NCI-H128 (cell line): ENCODE measurements around the gene ANTXR1.

ENCODE experiments used
- DNase-seq: peaks from one replicate; lab custom pipeline; 2025; ENCODE audit not compliant: unreplicated experiment; lab: John Stamatoyannopoulos, UW

Gene ANTXR1

DNA sequence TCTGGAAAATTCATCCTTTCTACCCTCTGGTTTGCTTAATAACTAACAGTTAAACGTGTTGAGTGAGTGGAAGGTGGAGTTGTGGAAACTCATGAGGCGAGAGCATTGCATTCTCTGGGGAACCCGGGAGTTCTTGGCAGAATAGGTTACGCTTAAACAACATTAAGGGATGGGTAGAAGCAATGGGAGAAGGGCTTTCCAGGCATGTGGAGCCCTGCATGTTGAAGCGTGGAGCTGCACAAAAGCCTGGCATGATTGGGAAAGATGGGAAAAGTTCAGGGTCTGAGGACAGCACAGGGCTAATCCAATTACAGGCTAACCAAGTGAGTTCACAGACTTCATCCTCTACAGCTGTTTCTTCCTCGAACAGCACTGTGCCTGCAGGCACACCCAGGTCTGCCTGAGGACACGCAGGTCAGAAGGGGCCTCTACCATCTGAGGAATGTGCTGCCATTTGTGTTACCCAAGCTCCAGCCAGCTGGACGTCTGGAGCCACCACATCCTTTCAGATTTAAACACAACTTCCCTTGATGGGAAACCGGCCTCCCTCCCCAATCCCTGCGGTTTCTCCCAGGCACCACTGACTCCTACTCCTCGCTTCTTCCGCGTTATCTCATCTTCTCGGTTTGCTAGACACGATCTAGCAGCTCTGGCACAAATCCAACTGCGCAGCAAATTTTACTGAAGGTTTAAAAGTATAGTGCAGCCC is 164.2 kb downstream of the ANTXR1 start:
- DNase-seq: no peak

GRCh38 chr2:69177785-69178636 is 165.0 kb downstream of the ANTXR1 start:
- no peak for DNase-seq

DNA sequence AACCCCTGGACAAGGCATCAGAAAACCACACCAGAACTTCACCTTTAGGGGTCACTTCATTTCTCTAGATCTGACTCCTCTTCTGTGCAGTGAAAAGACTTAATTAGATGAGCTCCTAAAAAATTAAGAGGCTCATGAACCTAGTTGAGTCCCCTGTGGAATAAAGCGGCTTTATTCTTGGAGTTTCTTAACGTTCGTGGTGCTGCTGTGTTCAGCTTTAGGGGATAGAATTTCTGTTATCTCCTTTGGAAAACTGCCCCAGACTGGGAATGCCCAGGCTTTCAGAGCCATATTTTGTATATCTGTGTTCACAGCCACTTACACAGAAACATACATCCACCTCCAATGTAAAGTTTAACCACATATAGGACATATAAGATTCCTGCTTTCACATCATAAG is 165.8 kb downstream of the ANTXR1 start:
- DNase-seq: no peak

GRCh38 chr2:69180227-69180626 is 167.2 kb downstream of the ANTXR1 start:
- DNase-seq: no peak

- no peak for DNase-seq
Observed at GRCh38 chr2:69180974-69181373, 168.0 kb downstream of the ANTXR1 start.

DNA sequence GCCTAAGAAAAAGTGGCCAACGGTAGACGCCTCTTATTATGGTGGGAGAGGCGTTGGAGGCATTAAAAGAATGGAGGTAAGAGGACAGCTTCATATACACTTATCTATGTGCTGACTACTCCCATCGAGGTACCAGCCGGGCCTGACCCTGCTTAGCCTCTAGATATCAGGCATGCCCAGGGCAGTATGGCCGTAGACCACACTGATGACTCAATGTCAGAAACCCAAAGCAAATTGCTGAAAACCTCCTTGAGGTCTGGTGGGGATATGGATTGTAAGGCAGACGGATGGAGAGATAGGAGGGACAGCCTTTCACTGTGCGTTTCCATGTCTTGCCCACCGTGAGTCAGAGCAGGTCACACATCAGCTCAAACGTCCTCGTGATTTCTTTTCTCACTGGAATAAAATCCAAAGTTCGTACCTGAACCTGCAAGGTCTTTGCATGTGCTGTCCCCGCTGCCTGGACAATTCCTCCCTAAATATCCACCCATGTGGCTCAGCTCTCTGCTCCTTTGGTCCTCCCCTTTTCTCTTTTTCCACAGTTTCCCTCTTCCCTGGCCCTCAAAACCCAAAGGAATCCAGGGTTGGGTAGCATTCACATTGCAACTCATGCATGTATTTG is 168.9 kb downstream of the ANTXR1 start:
- DNase-seq: no peak

GRCh38 chr2:69183659-69184058 is 170.7 kb downstream of the ANTXR1 start:
- DNase-seq: no peak

DNA sequence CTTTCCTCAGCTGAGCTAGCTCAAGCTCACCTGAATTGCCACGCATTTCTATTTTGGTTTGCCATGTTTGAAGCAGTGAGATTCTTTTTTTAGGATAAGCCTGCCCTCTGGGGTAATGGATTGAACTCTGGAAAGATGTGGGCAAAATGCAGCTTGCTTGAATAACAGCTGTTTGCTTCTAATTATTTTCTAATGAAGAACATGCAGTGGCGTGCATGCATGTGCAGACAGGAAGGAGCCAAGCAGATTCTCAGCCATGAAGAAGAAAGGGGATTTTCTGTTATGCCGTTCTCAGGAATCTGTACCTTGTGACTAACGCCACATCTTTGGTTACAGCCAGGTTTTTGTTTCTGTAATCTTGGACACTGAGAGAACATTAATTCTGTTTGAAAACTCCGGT is 171.2 kb downstream of the ANTXR1 start:
- DNase-seq: no peak

- DNase-seq: no peak
Observed at GRCh38 chr2:69185807-69186206, 172.8 kb downstream of the ANTXR1 start.

DNA sequence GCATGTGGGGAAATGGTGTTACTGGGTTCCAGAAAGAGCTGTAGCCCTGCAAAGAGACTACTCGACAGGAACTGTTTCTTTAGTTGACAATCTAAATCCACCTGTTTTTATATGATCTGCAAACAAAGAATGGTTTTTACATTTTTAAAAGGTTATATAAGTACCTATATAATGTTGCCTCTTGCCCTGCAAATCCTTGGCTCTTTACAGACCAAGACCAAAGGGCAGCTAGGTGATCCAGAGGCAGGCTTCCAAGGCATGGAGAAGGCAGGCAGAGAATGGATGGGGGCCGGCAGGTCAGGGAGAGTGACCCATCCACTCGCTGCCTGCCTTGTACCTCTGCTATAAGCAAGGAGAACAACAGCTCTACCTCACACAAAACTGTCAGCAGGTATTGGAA is 173.6 kb downstream of the ANTXR1 start:
- no peak for DNase-seq

DNA sequence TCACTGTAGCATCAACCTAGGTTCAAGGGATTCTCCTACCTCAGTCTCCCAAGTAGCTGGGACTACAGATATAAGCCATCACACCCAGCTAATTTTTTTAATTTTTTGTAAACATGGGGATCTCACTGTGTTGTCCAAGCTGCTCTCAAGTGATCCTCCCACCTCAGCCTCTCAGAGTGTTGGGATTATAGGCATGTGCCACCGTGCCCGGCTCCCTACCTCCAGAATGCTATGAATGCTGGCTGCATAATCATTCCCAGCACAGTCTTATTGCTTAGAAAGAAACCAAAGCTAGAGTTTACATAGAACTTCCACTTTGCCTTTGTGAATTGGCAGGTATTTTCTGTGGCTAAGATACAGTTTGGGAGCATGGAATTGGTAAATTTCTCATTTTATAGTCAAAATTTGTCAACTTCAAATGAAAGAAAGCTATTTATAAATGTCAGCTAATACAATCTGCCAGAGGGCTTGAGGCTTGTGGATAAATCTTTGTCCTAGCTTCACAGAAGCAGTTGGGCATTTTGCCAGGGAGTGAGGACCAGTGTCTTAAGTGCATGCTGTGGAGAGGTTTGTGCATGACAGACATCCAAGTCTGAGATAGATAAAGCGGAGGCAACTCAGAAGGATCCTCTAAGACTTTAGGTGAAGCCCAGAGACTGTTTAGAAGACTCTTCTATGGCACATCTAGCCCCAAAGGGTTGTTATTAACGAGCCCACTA is 175.4 kb downstream of the ANTXR1 start:
- DNase-seq: peak; percentile 9

GRCh38 chr2:69190743-69191404 is 177.9 kb downstream of the ANTXR1 start:
- DNase-seq: no peak

DNA sequence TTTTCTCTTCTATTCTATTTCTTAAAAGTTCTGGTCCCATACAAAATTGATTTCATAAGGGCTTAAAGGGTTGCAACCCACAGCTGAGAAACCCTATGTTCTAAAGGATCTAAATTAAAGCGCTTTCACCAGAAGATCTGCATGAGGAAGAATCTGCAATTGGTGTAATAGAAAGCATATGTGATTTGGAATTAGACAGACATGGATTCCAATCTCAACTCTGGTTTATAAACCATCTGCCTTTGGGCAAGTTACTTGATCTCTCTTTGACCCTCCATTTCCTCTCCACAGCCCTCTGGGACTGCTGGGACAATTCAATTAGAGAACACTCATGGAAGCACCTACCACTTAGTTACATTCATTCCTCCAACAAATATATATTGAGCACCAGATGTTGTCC is 178.7 kb downstream of the ANTXR1 start:
- no peak for DNase-seq

GRCh38 chr2:69192176-69192945 is 179.4 kb downstream of the ANTXR1 start:
- no peak for DNase-seq

DNA sequence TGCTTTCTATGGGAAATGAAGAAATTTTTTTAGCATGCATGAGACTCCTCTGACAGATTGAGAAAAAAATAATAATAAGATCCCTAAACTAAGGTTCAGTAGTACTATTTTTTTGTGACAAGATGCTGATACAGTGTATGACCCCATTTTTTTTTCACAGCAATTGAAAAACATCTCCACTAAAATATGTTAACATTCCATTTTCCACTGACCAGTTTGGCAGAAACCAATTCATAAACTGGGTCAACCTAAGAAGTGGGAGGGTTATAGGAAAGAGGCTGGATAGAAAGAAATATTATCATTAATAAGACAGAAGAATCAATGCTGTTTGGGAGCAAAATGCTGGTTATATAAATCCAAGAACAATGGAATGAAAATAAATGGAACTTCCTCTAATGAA is 182.7 kb downstream of the ANTXR1 start:
- DNase-seq: no peak

GRCh38 chr2:69196327-69197117 is 183.5 kb downstream of the ANTXR1 start:
- no peak for DNase-seq

DNA sequence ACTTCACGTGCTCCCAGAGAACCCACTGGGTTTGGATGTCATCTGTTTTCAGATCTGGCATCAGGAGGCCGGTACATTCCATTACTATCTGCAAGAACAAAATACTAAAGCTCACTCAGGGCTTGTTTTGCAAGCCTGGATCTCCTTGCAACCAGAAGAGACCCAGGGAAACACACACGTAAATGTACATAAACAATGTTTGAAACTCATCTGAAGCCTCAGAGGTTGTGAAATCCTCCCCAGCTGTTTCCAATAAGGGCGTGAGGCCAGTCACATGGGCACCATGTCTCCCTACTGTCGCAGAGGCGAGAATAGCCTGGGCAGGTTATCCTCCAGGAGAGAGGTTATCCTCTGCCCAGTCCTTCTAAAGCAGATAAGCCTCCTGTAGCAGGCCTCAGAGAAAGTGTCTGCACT is 187.1 kb downstream of the ANTXR1 start:
- DNase-seq: no peak

DNA sequence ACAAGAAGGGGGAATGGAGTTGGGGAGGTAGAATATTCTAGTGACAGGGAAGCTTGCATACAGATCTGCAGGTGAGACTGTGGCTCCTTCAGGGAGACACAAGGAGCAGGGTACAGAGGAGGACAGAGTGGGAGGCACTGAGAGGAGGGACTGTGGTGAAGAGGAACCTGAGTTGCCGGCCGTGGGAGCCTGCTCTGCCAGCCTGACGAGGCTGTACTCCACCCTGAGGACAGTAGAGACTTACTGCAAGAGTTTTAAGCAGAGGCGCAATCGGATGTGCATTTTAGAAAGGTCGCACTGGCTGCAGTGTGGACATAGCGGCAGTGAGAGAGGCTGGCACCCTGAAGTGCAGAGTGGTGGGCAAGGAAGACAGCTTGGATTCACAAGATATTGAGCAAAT is 188.3 kb downstream of the ANTXR1 start:
- no peak for DNase-seq

- DNase-seq: no peak
Observed at GRCh38 chr2:69202327-69202726, 189.3 kb downstream of the ANTXR1 start.
